HG03354 (cell line): Measurements from ENCODE around the gene P3H2.

Experiments used
- ATAC-seq: cut with Tn5 transposase; IDR thresholded peaks from one replicate; pipeline ENCODE4 v1.9.1; 2021; ENCODE audit warnings: mild to moderate bottlenecking; ENCODE audit not compliant: unreplicated experiment, poor library complexity, severe bottlenecking

P3H2 gene

DNA sequence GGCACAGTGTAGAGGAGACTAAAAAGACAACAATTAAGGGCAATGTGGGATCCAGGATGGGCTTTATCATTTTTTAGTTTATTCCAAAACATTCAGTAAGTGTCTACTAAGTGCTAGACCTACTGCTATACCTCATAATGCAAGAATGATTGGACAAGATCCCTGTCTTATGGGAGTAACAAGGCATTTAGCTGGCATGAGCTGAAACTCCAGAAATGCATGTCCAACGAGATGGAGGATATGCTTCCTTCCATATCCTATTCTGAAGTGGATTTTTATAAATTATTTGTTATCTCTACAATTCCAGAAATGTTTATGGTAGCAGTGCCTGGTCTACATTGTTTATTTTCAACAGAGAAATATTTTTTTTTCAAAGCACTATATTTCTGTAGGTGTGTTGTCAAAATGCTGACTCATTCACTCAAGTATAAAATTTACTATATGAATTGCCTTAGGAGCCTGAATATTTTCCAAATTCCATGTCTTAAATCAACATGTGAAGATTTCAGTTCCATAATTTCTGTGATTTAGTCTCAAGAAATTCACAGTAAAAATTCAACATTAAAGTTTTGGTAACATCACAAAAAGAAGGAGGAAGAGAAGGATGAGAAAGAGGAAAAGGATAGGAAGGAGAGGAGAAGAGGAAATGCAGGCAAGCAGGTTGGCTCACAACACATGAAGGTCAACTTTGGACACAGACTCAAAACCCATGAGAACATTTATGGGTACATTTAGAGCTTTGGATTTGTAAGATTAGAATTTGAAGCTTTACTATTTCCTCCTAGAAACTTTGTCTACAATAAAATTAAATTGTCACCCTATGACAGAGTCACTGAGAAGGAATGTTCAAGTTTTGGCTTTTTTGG, 88.6 kb downstream of the P3H2 start:
- ATAC-seq, result no peak

DNA sequence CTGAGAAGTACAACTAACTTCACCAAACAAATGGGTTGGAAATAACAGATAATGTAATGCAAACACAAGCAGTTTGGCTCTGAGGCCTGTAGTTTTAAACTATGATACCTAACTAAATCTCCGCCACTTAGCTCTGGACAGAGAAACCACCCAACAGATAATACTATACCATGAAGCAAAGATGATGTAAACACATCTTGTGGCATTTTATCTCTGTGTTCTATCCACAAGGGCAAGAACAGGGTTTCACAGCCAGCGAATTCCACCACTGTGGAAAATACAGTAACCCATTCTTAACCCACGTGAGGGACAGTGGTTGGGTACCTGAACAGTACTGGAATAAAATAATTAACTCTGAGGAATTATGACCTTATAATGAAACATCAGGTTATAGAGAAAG, 93.6 kb downstream of the P3H2 start:
- ATAC-seq, result no peak

DNA sequence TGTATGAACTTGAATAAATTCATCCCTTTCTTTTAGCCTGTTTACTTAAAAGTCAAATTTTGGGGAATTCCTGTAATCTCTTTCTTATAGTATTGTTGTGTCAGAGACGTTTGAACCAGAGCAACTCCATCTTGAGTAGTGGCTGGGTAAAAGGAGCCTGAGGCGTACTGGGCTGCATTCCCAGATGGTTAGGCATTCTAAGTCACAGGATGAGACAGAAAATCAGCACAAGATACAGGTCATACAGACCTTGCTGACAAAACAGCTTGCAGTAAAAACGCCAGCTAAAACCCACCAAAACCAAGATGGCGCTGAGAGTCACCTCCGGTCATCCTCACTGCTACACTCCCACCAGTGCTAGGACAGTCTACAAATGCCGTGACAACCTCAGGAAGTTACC, 94.5 kb downstream of the P3H2 start:
- no peak for ATAC-seq

DNA sequence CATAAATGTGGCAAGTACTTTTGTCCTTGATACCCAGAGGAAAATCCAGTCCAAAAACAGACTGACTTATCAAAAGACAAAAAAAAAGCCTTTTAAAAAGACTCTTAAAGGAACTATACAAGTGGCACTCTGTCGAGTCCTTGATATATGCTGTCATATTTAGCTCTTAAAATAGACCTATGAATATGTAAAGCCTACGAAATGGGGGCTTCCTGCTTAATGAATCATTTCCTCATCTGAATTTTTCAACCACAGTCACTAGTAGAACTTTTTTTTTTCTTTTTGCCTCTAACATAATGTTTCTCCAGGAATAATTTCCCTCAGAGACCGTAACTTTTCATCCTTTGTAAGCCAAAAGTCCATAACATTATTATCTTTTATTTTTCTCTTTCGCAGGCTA, 95.8 kb downstream of the P3H2 start:
- ATAC-seq, result peak; percentile 72

DNA sequence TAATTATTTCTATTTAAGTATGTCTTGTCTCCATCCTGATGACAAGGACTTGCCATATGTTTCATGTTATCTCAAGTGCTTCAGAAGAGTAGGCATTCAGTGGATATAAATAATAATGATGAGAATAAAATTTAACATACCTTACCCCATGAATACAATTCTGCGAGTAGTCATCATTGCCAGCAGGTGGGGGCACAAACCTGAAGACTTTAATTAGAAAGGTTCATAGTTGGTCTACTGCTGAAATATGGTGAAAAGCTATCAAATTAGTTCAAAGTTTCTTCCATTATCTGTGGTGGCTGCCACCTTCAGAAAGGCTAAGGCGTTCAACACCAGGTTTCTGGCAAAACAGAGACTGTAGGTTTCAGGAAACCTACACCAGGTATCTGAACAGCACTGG, 100.9 kb downstream of the P3H2 start:
- ATAC-seq, result no peak

DNA sequence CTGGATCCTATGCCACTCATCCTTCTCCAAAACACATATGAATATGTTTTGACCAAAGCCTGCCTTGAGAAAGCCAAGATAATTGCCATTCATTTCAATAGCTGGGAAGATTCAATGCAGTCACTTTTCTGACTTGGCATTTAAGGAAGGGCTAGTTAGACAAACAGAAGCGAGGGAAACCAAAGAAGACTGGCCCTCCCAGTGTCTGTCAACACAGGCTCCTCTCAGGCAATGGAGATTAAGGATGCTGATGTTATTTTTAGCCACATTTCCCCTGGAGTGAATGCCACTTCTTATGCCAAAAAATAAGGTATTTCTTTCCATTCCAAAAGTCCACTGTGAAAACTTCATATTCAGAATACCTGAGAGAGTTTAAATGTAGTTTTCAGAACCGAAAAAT, 101.7 kb downstream of the P3H2 start:
- no peak for ATAC-seq

DNA sequence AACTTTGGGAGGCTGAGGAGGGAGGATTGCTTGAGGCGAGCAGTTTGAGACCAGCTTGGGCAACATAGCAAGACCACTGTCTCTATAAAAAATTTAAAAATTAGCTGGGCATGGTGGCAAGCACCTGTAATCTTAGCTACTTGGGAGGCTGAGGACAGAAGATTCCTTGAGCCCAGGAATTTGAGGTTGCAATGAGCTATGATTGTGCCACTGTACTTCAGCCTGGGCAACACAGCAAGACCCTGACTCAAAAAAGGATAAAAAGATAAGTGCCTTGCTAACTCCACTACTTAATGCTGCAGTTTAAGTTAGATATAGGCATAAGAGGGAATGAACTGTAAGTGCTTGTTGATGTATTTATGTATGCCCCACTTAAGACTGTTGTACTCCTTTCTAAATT, 102.2 kb downstream of the P3H2 start:
- ATAC-seq, result no peak

DNA sequence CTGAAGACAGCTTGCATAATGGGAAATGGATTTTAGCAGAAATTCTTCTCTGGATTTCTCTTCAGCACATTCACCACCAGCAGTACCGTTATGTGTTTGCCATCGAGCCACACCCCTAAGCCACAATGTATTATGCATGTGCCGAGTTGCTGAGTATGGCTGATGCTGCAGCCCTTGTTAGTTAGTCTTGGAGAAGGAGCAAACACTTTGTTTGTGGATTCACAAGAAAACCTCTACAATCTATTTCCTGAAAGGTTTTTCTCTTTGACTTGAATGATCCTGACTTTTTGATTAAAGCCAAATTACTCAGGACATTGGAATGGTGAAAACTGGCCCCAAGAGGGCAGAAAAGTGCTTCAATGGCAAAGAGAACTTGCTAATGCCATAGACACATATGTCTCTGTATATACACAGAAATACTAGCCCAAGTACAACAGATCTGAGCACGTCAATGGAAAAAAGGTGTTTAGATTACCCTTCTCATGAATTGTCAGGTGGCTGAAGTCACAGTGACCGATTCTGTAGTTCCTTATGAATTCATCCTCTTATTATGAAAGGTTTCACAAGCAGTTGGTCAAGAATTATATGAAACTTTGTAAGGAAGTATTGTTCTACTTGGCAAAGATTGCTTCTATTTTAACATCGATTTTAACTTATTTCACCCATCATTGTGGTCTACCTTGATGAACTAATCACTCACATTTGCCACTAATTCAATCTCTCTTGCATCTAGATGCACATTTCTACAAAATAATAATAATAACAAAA, 103.0 kb downstream of the P3H2 start:
- no peak for ATAC-seq

DNA sequence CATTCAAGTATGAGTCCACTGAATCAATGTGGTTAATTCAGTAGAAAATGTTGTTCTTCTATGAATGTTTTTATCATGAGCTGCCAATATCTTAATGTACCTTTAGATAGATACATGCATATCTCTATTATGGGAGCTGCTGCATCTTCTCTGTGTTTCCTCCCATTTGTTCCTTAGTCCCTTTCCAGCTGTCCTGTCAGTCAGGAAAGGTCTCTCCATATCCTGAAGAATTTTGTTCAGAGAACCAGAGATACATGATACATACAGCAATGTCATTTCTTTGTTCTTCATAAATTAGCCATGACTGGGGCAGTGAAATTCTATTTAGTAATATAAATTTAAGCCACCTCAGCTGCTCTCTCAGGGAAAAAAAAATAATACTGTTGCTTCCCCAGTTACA, 103.7 kb downstream of the P3H2 start:
- no peak for ATAC-seq

DNA sequence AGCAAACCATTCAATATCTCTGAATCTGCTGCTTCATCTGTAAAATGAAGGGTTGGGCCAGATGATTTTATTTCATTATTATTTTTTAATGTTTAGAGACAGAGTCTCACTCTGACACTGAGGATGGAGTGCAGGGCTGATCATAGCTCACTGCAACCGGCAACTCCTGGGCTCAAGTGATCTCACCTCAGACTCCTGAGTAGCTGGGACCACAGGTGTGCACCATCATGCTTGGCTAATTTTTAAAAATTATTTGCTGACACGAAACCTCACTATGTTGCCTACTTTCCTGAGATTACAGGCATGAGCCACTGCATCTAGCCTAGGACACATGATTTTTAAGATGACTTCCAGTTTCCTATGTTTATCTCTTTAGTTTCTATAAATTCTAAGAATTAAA, 105.8 kb downstream of the P3H2 start:
- no peak for ATAC-seq

DNA sequence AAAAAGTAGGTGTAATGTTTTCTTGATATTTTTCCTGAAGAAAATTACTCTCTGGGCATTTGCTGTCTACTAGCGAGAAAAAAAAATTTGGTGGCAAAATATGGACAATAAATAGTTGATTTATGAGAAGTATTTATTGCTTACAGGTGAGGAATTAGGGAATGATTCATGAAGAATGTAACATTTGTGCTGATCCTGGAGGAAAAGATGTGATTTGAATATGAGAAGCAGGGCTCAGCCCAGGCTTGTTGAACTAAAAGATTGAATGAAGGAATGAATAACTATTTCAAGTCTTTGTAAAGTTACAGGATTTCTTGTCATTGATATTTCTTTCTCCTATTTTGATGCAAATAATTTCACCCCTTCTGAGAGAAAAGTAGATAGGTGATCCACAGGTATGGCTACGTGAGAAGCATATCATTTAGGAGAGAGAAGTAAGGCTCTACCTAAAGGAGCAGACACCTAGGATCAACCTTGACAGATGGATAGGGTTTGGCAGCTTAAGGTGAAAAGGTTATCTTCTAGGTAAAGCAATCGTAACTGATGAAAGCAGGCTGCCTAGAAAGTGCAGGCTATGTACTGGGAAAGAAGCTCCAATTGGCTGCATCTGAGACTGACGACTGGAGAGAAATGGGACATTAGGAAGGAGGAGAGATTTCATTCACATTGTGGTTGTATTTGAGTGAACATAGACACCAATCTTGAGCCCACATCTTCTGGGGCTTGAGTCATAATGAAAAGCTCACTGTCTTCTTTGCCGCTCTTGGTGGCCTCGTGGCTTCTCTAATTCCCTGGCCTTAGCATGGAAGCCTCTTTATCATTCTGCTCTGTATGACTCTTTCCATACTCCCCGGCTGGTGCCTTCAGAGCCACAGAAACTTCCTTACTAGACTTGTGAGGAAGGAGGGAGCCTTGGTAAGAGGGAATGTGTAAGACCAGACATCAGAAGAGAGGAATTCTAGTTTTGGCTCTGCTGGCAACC, 106.5 kb downstream of the P3H2 start:
- no peak for ATAC-seq

DNA sequence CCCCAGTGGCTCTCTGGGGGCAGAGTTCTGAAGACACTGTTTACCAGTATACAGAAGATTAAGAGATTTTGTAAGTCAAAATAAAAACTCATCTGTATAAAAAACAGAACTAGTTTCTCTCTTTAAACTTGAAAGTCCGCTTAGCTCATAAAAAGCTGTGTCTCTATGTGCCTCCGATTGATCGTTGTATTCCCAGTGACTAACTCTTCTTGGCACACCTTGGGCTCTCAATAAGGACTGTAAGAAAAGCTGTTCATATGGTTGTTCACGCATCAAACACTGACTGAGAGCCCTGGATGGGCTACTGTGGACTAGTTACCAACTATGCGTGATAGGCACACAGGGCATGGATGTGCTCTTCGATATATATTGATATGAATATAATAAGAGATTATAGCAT, 107.9 kb downstream of the P3H2 start:
- ATAC-seq, result no peak

DNA sequence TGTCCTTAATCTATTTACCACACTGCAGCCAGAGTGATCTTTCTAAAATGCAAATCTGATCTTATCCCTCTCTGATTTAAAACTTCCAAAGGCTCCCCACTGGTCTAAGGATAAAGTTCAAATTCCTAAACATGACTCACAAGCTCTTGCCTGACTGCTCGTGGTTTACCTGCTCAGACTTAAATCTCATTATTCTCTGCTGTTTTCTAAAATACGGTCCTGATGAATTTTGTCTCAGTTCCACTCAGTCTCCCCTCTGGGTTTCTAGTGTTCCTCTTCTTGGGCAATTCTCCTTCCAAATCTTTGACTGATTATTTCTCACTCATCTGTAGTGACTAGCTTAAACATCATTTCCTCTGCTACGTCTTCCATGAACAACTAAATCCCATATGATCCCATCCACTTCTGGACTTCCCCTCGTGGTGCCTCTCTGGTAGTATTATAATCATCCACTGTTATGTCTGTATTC, 108.3 kb downstream of the P3H2 start:
- ATAC-seq, result no peak

DNA sequence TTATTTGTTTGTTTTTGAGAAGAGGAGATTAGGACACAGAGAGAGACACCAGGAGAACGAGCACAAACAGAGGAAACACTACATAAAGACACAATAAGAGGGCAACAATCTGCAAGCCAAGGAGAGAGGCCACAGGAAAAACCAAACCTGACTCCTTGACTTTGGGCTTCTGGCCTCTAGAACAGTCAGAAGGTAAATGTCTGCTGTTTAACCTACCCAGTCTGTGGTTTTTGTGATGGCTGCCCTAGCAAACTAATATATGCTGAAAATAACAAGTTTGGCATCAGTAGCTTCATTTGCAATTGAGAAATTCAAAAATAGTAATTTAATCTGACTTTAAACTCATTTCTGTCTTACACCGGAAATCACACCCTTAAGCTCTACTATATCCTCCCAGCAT, 110.2 kb downstream of the P3H2 start:
- no peak for ATAC-seq

DNA sequence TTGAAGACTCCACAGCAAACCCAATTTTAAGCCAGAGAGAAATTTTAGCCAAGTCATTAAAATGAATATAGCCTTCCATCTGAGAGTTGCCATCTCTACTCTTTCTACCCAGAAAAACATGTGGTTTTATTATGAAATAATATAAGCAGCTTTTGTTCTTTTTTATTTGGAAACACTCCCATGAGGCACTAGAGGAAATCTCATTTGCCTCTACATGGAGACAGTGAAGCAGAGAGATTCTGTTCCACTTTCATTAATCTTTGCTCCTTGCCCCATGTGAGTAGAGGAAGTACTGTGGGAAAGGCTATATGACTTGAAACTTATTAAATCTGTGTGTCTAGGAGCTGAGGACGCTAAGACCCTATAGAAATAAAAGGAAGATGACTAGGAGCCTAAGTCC, 111.1 kb downstream of the P3H2 start:
- ATAC-seq, result no peak

DNA sequence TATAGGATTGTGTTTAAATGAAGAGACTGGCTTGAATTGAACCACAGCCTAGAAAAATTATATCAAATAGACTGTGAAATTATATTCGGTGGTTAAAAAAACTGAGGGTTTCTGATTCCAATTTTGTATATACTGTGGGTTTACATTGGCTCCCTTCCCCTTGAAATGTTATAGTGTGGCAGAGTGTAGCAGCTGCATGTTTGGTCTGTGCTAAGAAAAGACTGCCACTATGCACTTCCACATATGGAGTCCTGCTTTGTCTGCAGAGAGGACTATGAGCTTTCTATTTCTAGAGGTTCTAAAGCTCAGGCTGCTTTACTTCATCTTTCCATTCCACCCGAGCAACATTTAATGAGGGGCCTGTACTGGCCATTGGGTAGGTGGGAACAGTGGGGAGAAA, 112.3 kb downstream of the P3H2 start:
- no peak for ATAC-seq

DNA sequence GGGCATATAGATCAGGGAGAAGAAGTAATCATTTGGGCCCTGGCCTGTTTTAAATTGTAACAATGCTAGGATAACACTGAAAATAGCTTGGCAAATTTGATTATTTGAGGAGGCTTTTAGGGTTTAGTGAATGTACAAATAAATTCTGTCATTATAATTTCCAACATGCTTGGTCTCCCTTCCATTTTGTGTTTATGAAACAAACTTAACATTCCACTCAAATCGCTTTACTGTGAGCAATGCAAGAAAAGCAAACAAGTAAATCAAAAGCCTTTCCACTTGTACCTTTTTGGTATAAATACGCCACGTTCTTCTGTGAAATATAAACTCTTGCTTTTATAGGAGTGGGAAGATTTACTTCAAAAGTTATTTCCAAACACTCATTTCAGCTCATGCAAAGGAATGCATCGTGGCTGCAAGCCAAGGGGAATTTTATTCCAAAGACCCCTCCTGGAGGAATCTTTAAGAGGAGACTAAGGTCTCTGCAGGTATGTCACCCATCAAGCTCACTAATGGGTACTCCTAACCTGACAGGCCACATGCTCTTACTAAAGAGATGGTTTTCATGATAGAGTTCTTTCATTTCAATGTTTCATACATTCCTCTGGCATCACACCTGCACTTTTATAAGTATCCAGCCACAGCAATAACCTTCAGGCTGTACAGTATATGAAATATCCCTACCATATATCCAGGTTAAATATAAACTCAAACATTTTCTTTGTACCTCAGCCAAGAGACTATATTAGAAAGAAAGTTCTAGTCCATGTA, 115.2 kb downstream of the P3H2 start:
- ATAC-seq, result no peak

DNA sequence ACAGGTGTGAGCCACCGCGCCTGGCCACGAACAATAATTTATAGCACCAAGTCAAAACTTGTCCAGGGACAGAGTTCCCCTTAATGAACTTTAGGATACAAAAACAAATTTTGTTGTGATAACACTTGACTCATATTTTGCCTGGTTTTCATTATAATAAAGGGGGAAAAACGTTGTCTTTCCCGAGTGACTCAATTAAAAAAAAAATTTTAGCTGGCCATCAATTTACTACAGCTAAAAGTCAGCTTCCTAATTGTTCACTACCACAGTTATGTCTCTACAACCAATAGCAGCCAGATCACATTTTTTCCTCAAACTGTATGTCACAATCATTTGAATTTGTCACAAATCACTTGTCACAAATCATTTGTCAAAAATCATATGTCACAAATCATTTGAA, 116.0 kb downstream of the P3H2 start:
- ATAC-seq, result no peak

DNA sequence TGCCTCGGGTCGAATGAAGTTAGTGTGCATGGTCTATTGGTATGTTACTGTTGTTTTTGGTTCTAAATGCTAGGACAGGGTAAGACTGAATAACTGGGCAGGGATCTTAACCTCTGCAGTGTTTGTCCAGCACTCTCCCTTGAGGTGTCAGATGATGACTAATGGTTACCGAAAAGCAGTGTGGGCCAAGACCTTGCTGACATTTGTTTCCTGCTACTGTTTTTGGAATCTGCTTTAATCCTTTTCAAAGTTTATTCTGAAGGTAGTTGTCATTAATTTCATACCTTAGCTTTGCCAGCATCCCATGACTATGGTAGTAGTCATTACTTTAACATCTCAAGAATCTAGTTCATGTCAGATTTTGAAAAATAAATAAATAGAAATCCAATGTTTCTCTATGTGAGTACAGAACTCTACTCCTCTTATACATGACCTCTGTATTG, 117.0 kb downstream of the P3H2 start:
- no peak for ATAC-seq
